ENCODE measurements around the gene LYRM9. TPM values are rescaled to one million over a fixed set of nuclear protein-coding genes. Genes with fewer than 3 reads are reported as not detected.
"Not testable (repeated sequence)": the region's sequence is repeated elsewhere in the genome, so short reads cannot be mapped to it uniquely, and the experiment has no call there.

LYRM9 gene
- polyA plus RNA-seq, 1 donor from 2014 or later = 83.8 TPM

DNA sequence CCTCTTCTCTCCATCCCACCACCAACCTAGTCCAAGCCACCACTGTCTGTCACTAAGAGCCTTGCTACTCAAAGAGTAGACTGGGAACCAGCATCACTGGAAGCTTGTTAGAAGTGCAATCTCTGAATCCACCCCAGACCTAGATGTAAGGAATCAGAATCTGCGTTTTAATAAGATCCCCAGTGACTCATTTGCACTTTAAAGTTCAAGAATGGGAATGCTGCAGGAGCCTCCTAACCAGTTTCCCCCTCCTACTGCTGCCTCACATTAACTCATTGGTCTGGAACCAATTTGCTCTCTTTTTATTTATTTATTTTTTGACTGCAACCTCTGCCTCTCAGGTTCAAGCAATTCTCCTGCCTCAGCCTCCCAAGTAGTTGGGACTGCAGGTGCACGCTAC is 19.8 kb upstream of the LYRM9 start:
- Histone ChIP-seq H3K27ac (ENCODE audit: low read length) (no peak overlapping the region), H2AFZ (ENCODE audit: low read depth, low read length) (no peak overlapping the region), H3K9me2 (ENCODE audit: insufficient read depth, low read length) (no peaks in the 10 kb centered on the region), H3K27me3 (ENCODE audit: insufficient read depth, low read depth, low read length) (no peaks in the 10 kb centered on the region), H4K20me1 (ENCODE audit: insufficient read depth) (no peaks in the 10 kb centered on the region), H3K4me3 (ENCODE audit: low read length) (no peak overlapping the region), H3K79me2 (replicated peaks; ENCODE audit: insufficient read depth, low read length) (no peaks in the 10 kb centered on the region), H3K9ac (ENCODE audit: low read length) (no peak overlapping the region), H3K9me3 (ENCODE audit: low read length) (no peaks in the 10 kb centered on the region), H3K4me2 (ENCODE audit: low read length) (no peak overlapping the region), H3K36me3 (ENCODE audit: insufficient read depth, low read length) (no peaks in the 10 kb centered on the region), H3F3A (ENCODE audit: insufficient read depth, low read length, poor library complexity, severe bottlenecking) (no peaks in the 10 kb centered on the region)
- TF ChIP-seq, protein P1, sequence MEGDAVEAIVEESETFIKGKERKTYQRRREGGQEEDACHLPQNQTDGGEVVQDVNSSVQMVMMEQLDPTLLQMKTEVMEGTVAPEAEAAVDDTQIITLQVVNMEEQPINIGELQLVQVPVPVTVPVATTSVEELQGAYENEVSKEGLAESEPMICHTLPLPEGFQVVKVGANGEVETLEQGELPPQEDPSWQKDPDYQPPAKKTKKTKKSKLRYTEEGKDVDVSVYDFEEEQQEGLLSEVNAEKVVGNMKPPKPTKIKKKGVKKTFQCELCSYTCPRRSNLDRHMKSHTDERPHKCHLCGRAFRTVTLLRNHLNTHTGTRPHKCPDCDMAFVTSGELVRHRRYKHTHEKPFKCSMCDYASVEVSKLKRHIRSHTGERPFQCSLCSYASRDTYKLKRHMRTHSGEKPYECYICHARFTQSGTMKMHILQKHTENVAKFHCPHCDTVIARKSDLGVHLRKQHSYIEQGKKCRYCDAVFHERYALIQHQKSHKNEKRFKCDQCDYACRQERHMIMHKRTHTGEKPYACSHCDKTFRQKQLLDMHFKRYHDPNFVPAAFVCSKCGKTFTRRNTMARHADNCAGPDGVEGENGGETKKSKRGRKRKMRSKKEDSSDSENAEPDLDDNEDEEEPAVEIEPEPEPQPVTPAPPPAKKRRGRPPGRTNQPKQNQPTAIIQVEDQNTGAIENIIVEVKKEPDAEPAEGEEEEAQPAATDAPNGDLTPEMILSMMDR (IDR thresholded peaks at IDR 0.05; ENCODE audit: poor library complexity, severe bottlenecking) = no peak
- TF ChIP-seq TAF1 (IDR thresholded peaks at IDR 0.05; ENCODE audit: low read depth) (no peak), SMC3 (conservative IDR thresholded peaks at IDR 0.05; ENCODE audit: poor library complexity) (no peak), POLR2AphosphoS5 (IDR thresholded peaks at IDR 0.05) (no peak), EZH2 (IDR thresholded peaks at IDR 0.05; ENCODE audit: borderline replicate concordance, insufficient read depth, low read length, poor library complexity, severe bottlenecking) (no peak), RAD21 (conservative IDR thresholded peaks at IDR 0.05) (no peak), MXI1 (conservative IDR thresholded peaks at IDR 0.05; ENCODE audit: poor library complexity, severe bottlenecking) (no peak), EP300 (conservative IDR thresholded peaks at IDR 0.05; ENCODE audit: poor library complexity, severe bottlenecking) (no peak)
- TF ChIP-seq, protein P2, sequence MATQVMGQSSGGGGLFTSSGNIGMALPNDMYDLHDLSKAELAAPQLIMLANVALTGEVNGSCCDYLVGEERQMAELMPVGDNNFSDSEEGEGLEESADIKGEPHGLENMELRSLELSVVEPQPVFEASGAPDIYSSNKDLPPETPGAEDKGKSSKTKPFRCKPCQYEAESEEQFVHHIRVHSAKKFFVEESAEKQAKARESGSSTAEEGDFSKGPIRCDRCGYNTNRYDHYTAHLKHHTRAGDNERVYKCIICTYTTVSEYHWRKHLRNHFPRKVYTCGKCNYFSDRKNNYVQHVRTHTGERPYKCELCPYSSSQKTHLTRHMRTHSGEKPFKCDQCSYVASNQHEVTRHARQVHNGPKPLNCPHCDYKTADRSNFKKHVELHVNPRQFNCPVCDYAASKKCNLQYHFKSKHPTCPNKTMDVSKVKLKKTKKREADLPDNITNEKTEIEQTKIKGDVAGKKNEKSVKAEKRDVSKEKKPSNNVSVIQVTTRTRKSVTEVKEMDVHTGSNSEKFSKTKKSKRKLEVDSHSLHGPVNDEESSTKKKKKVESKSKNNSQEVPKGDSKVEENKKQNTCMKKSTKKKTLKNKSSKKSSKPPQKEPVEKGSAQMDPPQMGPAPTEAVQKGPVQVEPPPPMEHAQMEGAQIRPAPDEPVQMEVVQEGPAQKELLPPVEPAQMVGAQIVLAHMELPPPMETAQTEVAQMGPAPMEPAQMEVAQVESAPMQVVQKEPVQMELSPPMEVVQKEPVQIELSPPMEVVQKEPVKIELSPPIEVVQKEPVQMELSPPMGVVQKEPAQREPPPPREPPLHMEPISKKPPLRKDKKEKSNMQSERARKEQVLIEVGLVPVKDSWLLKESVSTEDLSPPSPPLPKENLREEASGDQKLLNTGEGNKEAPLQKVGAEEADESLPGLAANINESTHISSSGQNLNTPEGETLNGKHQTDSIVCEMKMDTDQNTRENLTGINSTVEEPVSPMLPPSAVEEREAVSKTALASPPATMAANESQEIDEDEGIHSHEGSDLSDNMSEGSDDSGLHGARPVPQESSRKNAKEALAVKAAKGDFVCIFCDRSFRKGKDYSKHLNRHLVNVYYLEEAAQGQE (IDR thresholded peaks at IDR 0.05; ENCODE audit: borderline replicate concordance) = no peak

DNA sequence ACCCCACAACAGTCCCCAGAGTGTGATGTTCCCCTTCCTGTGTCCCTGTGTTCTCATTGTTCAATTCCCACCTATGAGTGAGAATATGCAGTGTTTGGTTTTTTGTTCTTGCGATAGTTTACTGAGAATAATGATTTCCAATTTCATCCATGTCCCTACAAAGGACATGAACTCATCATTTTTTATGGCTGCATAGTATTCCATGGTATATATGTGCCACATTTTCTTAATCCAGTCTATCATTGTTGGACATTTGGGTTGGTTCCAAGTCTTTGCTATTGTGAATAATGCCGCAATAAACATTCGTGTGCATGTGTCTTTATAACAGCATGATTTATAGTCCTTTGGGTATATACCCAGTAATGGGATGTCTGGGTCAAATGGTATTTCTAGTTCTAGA is 19.1 kb upstream of the LYRM9 start:
- not testable (repeated sequence) for H3F3A ChIP-seq (ENCODE audit: insufficient read depth, low read length, poor library complexity, severe bottlenecking); H3K27ac ChIP-seq (ENCODE audit: low read length); H3K4me2 ChIP-seq (ENCODE audit: low read length); H4K20me1 ChIP-seq (ENCODE audit: insufficient read depth); H3K4me3 ChIP-seq (ENCODE audit: low read length); H3K9ac ChIP-seq (ENCODE audit: low read length); H3K9me2 ChIP-seq (ENCODE audit: insufficient read depth, low read length); H2AFZ ChIP-seq (ENCODE audit: low read depth, low read length); H3K79me2 ChIP-seq (replicated peaks; ENCODE audit: insufficient read depth, low read length); H3K36me3 ChIP-seq (ENCODE audit: insufficient read depth, low read length); H3K27me3 ChIP-seq (ENCODE audit: insufficient read depth, low read depth, low read length); H3K9me3 ChIP-seq (ENCODE audit: low read length)

DNA sequence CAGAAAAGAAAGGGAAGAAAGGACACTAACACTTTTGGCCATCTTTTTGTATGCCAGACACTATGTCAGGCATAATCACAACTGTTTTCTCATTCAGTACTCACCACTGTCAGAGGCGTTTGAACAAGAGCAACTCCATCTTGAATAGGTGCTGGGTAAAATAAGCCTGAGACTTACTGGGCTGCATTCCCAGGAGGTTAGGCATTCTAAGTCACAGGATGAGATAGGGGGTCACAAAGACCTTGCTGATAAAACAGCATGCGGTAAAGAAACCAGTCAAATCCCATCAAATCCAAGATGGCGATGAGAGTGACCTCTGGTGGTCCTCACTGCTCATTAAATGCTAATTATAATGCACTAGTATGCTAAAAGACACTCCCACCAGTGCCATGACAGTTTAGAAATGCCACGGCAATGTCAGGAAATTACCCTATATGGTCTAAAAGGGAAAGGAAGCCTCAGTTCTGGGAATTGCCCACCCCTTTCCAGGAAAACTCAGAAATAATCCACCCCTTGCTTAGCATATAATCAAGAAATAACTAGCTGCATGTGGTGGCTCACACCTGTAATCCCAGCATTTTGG is 14.9 kb upstream of the LYRM9 start:
- no peaks in the 10 kb centered on the region for H3K9me3 ChIP-seq (ENCODE audit: low read length)
- no peak overlapping the region for H3K4me2 ChIP-seq (ENCODE audit: low read length)
- H3K9ac ChIP-seq (ENCODE audit: low read length) = no peak overlapping the region
- H2AFZ ChIP-seq (ENCODE audit: low read depth, low read length) = no peak overlapping the region
- TF ChIP-seq EP300 (conservative IDR thresholded peaks at IDR 0.05; ENCODE audit: poor library complexity, severe bottlenecking) = no peak
- TF ChIP-seq, protein P2 (IDR thresholded peaks at IDR 0.05; ENCODE audit: borderline replicate concordance) = no peak
- H3K36me3 ChIP-seq (ENCODE audit: insufficient read depth, low read length) = no peaks in the 10 kb centered on the region
- no peaks in the 10 kb centered on the region for H3K79me2 ChIP-seq (replicated peaks; ENCODE audit: insufficient read depth, low read length)
- H3K27ac ChIP-seq (ENCODE audit: low read length) = no peak overlapping the region
- no peaks in the 10 kb centered on the region for H3F3A ChIP-seq (ENCODE audit: insufficient read depth, low read length, poor library complexity, severe bottlenecking)
- H3K9me2 ChIP-seq (ENCODE audit: insufficient read depth, low read length) = no peaks in the 10 kb centered on the region
- no peak overlapping the region for H3K4me3 ChIP-seq (ENCODE audit: low read length)
- no peaks in the 10 kb centered on the region for H3K27me3 ChIP-seq (ENCODE audit: insufficient read depth, low read depth, low read length)
- no peaks in the 10 kb centered on the region for H4K20me1 ChIP-seq (ENCODE audit: insufficient read depth)
